ENCODE results near the gene FABP1.

FABP1 gene

DNA sequence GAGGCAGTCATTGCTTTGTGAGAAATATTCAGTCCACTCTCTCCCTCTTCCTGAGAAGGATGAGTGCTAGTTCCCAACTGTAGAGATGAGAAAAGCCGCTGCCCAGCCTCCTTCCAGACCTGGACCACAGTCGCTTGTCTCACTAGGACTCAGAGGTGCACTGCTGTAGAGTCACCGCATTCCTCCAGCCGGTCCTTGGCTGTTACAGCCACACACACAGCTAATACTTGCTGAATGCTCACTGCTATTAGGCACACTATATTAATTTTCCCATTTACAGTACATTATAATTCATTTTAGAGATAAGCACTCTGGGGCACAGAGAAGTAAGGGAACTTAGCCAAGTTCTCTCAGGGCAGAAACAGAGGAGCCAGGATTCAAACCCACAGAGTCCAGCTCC is 10.0 kb upstream of the FABP1 start:
- DNase-seq (ENCODE audit: low read depth in 2 of 2): no peak

DNA sequence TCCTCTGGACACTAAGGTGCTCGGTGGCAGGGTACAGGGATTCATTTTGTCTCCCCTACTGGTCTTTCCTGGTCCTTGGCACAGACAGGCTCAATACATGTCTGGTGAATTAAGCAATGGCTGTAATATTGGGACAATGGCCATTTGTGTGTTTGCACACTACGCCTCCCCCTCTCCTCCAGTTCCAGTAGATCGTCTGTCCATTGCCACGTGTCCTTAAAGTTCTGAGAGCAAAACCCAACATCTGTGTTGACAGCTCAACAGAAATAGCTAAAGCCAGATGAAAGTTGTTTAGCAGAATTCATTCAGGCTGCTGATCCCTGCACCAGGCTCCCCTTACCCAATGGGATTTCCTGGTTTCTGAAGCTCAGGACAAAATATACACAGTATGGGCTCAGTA is 9.0 kb upstream of the FABP1 start:
- DNase-seq (ENCODE audit: low read depth in 2 of 2): no peak

DNA sequence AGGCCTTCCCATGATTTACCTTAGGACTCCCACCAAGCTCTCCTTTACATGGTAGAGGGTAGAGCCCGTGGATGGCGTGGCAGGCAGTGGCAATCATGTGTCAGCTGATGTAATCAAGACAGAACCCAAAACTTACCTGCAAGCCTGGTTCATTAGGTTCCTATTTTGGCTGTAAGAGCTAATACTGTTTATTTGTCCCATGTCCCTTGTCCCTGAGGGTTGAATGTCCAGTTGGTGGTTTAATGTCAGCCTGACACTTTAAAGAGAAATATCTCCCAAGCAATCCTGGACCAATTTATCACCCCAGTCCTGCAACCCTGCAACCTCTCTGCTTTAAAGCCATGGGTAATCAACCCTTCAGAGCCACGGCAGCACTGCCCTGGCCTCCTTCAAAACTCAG is 6.0 kb upstream of the FABP1 start:
- no peak for DNase-seq (ENCODE audit: low read depth in 2 of 2)

DNA sequence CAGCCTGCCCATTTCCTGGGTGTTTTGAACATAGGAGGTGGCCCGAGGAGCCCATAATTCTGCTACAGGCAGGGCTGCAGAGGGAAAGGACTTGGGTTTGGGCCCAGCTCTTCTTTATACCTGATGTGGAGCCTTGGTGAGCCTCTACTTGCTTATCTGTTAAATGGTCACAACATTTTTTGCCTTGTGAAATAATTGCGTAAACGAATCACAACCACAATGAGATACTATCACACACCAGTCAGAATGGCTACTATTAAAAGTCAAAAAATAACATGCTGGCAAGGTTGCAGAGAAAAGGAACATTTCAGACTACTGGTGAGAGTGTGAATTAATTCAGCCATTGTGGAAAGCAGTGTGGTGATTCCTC is 4.1 kb upstream of the FABP1 start:
- no peak for DNase-seq (ENCODE audit: low read depth in 2 of 2)

DNA sequence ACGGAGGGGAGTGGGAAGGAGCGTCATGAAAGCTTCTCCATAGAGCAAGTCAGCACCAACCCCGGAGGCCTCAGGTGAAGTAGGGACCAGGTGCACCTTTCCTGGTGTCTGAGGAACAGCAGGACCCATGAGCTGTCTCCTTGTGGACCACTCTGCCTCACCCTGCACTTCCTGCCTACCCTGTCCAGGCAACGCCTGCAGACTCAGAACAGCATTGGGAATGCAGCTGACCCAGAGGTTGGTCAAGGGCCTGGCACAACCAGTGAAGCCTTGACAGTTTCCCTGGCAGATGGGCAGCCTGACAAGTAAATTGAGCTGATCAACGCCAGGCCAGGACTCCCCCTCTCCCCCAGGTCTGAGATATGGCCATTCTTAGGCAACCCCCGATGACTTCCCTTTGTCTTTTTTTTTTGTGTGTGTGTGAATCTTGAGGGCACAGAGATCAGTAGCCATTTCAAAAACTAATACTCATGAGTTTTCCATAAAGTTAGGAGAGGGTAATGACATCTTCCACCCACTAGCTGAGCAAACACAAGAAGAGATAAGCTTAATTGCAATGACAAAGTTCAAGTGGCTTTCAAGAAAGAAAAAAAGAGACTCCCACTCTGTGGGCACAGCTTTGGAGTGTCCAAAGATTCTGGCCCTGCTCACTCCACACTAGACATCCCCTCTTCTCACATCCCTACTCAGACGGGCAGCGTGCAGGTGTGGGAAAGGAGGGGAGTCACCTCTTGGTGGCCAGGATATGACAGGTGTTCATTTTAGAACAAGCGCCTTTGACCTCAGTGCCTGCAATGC is 3.5 kb upstream of the FABP1 start:
- no peak for DNase-seq (ENCODE audit: low read depth in 2 of 2)

DNA sequence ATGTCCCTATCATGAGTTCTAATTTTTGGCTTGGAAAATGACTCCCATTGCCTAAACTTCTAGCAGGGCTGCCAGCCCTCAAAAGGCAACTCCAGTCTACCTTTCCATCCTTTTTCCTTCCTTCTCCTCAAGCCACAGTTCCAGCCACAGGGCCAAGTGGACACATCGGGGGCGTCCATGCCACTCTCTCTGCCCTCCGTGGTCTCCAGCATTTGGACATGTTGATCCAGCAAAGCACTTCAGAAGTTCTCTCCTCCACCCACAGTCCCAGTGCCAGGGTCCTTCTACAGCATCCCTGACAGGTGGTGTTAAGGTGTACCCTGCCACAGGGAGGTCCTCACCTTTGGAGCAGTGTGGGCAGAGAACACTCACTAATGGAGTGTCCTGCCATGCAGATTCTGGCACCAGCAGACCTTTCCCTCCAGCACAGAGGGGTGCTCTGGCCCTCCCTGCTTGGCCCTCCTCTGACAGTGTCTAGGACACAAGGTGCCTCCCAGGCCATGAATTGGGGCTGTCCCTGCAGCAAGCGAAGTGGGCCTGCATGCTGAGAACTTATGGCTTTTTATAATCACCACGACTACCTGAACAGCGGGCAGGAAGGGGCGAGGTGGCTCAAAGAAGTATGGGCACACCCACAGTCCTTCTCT is 1.6 kb upstream of the FABP1 start:
- DNase-seq (ENCODE audit: low read depth in 2 of 2): no peak

DNA sequence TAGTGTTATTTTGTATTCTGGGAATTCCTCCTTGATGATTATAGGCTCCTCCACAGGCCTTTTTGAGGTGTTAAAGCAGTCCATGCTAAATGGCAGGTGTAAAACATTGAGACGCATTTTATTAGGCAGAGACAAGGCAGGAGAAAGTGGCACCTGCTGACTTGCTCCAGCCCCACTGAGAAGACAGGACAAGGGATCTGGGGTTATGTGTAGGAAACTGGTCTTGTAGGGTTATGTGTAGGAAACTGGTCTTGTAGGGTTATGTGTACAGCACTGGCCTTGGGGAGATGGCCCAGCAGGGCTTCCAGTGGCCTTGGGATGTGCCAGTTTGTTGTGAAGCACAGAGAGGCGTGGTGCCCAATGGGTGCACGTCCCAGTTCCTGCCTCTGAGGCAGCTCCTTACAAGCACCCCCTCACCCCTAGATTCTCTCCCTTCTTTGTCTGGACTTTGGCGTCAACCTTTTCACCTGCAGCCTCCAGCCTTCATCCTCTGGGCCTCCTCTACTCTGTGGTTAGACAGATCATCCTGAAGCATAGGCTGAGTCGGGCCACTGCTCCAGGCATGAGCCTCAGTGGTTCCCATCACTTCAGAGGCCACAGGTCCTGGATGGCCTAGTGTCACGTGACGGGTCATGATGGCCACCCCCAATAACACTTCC is 921 bp upstream of the FABP1 start:
- DNase-seq (ENCODE audit: low read depth in 2 of 2): no peak

DNA sequence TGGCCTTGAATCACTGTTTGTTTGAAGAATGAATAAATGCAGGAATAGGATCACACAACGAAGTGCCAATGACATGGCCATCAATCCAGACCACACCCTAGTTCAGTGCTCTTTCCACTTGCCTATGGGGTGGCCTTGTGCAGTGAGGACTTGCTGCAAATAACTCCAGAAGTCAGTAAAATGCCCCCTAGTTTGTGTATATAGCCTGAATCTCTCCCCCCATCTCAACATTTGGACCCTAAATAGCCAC is 299 bp downstream of the FABP1 start:
- no peak for DNase-seq (ENCODE audit: low read depth in 2 of 2)

DNA sequence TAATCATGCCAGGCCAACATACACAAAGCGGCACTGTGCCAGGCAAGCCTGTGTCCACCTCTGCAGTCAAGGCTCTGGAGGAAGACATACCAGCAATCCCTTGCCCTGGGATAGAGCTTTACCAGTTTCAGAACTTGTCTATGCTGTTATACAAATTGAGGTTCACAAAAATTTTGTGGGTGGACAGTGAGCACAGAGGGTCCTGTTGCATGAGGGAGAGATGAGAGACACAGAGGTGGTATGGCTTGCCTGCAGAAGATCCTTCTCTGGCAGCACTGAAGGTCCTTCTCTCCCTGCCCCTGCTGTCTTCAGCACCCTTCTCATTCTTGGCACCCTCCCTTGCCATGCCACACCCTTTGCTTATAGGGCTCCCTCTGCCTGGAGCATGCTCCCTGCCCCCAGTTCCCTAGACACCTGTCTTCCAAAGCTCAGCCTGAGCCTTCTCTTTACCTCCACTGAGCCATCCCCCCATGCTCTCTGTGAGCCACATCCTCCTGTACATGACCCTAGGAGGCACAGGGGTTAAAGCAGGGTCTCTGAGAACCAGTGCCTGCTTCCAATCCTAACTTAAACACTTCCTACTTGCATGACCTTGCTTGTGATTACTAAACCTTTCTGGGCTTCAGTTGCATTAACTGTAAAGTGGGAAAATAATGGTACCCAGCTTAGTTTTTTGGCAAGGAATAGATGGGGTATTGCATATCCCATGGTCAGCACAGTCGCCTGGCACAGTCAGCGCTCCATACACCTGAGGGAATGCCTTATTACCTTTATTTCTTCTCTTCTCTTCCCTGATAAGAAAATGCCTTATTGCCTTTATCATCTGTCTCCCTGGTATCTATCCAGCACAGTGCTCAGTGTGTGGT is 857 bp downstream of the FABP1 start:
- DNase-seq (ENCODE audit: low read depth in 2 of 2): no peak

DNA sequence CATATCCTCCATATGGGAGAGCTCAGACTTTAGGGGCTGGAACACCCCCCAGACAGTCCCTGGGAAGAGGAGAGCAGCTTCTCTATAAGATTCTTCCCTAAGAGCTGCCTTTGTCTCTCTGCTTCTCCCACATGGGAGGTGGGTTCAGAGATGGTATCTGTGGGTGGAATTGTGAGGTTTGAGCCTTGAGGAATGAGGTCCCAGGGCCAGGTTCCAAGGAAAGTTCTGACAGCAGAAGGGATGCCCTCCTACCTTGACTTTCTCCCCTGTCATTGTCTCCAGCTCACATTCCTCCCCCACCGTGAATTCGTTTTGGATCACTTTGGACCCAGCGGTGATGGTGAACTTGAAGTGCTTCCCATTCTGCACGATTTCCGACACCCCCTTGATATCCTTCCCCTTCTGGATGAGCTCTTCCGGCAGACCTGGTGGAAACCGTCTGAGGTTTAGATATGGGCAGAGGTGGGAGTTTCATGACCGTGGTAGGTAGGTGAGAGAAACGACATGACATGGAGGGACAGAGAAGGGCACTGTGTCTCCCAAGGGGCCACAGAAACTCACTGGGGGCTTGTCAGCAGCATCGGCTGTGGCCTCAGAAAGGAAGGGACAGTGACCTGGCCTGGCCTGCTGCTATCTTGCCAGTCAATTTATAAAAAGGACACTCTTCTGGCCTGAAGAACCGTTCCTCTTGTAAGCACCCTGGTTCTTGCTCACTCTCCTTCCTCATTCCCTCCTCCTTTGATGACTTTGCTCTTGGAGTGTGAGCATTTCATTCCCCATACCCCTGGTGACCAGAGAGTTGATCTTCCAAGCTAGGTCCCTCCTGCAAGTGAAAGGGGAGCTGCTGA is 1.7 kb downstream of the FABP1 start:
- DNase-seq (ENCODE audit: low read depth in 2 of 2): no peak

DNA sequence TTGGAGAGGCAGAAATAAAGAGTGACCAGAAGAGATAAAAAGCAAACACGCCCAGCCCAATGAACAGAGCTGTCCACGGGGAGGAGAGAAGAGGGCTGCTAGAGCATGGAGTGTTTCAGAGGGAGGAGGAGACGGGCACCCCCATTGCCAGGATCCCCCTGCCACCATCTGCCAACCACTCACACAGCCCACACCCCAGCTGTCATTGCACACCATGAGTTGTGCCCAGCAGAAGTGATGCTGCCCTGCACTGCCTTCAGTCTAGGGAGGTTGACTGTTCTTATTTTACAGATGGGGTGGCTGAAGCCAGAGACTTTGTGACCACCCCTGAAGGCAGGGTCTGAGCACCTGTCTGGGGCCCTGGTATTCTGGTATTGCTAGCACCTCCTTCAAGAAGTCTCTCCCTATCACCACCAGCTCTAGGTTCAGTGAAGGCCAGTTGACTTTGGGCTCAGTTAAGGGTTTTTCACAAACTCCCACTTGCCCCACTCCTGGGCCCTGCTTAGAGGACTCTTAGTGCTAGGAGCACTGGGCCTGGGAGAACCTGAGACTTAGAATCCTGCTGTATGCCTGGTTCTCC is 2.4 kb downstream of the FABP1 start:
- no peak for DNase-seq (ENCODE audit: low read depth in 2 of 2)

DNA sequence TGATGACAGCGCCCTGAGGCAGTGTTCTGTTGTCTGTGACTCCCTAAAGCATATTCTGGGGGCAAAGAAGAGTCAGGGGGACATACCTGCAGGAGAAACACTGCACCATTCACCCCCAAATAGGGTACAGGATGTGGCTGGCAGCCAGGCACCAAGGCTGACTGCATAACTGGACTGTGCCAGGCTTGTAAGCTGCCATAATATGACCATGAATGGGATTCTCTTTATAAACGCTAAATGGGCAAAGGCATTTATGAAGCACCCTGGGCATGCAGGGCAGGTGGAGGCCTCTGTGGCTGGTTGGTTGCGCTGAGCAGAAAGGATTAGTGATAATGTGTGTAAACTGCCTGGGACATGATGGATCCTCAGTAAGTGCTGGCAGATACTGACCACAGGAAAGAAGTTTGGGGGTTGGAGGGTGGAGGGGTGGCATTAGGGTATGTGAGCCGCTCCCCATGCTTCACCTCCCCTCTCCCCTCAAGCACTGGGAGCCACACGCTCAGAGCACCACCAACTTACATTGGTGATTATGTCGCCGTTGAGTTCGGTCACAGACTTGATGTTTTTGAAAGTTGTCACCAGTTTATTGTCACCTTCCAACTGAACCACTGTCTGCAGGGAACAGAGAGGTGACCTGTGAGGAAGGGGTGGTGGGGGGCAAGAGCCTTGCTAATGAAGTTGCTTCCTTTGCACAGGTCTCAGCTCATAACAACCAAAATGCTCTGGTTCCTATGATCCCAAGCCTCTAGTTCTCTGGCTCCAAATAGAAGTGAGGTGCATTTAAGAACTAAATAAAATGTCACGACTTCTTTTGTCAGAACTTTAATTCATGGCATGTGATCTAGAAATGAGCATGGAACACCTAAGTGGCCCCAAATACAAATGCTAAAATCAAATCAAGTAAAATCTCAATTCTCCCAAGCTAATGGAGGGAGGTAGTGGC is 3.6 kb downstream of the FABP1 start:
- no peak for DNase-seq (ENCODE audit: low read depth in 2 of 2)

DNA sequence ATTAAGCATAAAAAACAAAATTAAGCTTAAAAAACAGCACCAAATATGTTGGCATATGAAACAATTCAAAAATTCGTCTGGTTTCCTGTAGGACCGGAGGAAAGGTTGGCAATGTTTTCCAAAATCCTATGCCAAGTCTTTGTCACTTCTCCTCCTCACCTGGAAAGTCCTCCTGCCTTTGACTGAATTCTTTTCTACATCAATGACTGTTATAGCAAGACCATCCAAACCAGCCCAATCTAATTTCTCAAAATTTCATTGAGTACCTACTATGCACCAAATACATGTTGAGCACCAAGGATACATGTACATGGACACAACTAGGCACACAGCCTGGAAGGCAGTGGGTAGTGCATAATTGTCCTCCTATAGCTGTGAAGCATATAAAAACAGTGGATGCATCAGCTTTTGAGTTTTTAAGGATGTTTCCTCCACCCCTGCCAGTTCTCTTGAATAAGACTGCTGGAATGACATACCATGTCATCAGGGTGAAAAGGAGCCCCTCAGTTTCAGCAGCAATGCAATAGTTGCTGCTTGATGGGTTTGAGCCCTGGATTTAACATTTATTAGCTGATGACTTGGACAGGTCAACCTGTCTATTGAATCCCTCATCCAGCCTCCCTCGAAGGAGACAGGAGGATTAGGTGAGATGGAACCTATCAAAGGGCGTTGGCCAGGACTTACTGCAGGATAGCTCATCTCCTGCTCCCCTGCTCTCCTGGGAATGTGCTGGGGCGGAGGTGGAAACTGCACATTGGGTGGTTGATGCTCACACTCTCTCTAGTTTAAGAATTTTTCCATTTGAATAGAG is 4.5 kb downstream of the FABP1 start:
- DNase-seq (ENCODE audit: low read depth in 2 of 2): no peak

DNA sequence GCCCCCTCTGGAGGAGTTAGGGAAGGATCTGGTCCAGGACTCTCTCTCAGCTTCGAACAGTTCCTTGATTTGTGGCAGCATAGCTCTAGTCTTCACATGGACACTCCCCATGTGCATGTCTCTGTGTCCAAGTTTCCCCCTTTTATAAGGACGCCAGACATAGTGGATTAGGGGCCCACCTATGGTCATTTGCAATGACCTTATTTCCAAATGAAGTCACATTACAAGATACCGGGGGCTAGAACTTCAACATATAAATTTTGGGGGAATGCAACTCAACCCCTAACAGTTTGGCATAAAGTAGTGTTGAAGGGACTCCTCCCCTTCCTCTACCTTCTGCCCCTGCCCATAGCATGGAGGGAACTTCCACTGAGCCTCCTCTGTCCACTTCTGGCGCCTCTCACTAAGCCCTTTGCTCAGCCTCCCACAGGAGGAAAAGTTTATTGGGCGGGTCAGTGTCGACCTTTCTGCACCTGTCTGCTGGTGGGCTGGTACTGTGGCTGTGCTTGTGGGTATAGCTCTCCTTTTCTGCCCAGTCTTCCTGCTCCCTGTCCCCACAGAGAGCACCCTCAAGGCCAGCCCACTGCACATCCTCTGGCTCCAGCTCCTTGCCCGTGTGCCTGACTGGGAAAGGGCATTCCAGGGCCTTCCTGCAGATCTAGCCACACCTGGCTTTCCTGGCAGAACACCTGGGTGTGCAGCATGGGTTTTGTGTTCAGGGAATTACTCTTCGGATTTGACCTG is 5.5 kb downstream of the FABP1 start:
- DNase-seq (ENCODE audit: low read depth in 2 of 2): no peak

DNA sequence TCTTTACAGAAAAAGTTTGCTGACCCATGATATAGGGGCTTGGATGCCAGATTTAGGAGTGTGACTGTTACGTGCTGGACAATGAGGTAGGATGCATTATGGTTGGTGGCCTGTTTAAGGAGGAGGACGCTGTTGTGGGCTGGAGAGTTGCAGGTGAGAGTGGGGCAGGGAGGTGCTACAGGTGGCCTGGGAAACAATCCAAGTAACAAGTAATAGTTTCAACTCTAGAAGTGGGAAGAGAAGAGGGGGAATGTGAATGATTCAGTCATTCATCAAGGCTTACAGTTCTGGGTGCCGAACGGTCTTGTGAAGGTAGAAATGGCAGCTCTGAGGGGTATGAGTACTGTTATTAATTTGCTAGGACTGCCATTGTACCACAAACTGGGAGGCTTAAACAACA is 6.2 kb downstream of the FABP1 start:
- no peak for DNase-seq (ENCODE audit: low read depth in 2 of 2)

DNA sequence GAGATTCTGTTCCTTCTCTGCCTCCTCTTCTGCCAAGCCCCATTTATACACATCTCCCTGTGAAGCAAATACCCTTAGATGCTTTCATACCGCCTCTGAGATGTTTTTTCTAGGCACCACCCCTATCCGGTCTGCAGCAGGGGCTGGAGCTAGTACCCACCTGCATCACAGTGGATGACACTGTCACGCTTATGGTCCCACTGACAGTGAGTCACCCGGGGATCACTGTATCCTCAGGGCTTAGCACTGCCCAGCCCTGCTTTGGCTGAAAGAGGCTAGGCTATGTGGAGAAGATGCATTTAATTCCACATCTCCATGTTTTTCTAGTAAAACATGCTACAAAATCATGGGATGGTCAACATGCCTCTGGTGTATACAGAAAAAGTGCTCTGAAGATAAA is 9.9 kb downstream of the FABP1 start:
- no peak for DNase-seq (ENCODE audit: low read depth in 2 of 2)

DNA sequence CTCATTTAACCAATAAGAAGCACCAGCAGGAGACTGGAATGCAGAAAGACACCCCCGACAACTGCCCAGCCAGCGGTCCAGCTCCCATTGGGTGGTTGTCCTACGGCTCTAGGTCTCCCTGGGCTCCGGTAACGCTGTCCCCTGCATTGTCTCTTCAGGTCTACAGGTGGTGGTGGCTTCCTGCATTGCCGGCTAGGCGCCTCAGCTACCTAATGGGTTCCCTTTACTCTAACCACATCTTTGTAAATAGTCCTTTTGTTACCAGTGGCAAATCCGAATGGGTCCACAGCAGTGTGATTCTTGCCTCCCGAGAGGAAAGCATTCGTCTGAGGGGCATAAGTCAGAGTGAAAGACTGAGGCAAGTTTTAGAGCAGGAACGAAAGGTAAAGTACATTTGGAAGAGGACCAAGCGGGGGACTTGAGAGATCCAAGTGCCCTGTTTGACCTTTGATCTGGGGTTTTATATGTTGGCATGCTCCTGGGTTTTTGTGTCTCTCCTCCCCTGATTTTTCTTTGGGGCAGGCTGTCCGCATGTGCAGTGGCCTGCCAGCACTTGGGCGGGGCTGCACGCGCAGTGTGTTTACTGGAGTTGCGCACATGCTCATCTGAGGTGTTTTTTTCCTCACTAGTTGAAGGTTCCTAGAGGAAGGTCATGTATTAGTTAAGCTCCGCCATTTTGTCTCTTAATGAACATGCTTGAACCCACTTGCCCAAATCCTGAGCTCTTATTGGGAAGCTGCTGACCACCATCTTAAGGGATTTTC is 11.0 kb downstream of the FABP1 start:
- no peak for DNase-seq (ENCODE audit: low read depth in 2 of 2)
